MM.1S (cell line): ENCODE data around the gene P3H2.
"Not testable (repeated sequence)": the region's sequence is repeated elsewhere in the genome, so short reads cannot be mapped to it uniquely, and the experiment has no call there.

ENCODE experiments used
- DNase-seq: peaks from one replicate; pipeline ENCODE4 v3.0.0-alpha.2; 2015
- H2AFZ ChIP-seq: fragments of 300-600 bp; sonication (generic); 2 replicates; pipeline ENCODE4 v1.6.0; 2016; ENCODE audit warnings: antibody characterized with exemption, low read length
- H3F3A ChIP-seq: fragments of 300-600 bp; sonication (generic); 2 replicates; pipeline ENCODE4 v1.6.1; 2016; ENCODE audit warnings: mild to moderate bottlenecking, antibody characterized with exemption, low read length, moderate library complexity, mixed read lengths; ENCODE audit not compliant: insufficient read depth
- H3K27ac ChIP-seq: fragments of 300-600 bp; sonication (generic); 2 replicates; pipeline ENCODE4 v1.5.1; 2016; ENCODE audit warnings: mild to moderate bottlenecking, low read length
- H3K27me3 ChIP-seq: fragments of 300-600 bp; sonication (generic); replicated peaks from 2 replicates; pipeline ENCODE4 v1.6.0; 2016; ENCODE audit warnings: low read length; ENCODE audit not compliant: insufficient read depth
- H3K36me3 ChIP-seq: fragments of 300-600 bp; sonication (generic); replicated peaks from 2 replicates; pipeline ENCODE4 v1.6.1; 2016; ENCODE audit warnings: mild to moderate bottlenecking, low read length, mixed read lengths; ENCODE audit not compliant: insufficient read depth
- H3K4me1 ChIP-seq: fragments of 300-600 bp; sonication (generic); 2 replicates; pipeline ENCODE4 v1.6.1; 2016; ENCODE audit warnings: low read length, mixed read lengths
- H3K4me2 ChIP-seq: fragments of 300-600 bp; sonication (generic); 2 replicates; pipeline ENCODE4 v1.6.0; 2016; ENCODE audit warnings: low read depth, low read length
- H3K4me3 ChIP-seq: fragments of 300-600 bp; sonication (generic); 2 replicates; pipeline ENCODE4 v1.5.1; 2016; ENCODE audit warnings: low read length, mixed read lengths
- H3K79me2 ChIP-seq: fragments of 300-600 bp; sonication (generic); 2 replicates; pipeline ENCODE4 v1.6.1; 2016; ENCODE audit warnings: mixed run types, low read length, mixed read lengths
- H3K9ac ChIP-seq: fragments of 300-600 bp; sonication (generic); 2 replicates; pipeline ENCODE4 v1.6.1; 2016; ENCODE audit warnings: low read length, mixed read lengths
- H3K9me2 ChIP-seq: fragments of 300-600 bp; sonication (generic); replicated peaks from 2 replicates; pipeline ENCODE4 v1.6.1; 2016; ENCODE audit warnings: mild to moderate bottlenecking, low read length, mixed read lengths; ENCODE audit not compliant: insufficient read depth
- H3K9me3 ChIP-seq: fragments of 300-600 bp; sonication (generic); replicated peaks from 2 replicates; pipeline ENCODE4 v1.6.1; 2016; ENCODE audit warnings: mild to moderate bottlenecking, low read length, mixed read lengths; ENCODE audit not compliant: insufficient read depth
- H4K20me1 ChIP-seq: fragments of 300-600 bp; sonication (generic); 2 replicates; pipeline ENCODE4 v1.6.1; 2016; ENCODE audit warnings: mild to moderate bottlenecking, low read length, moderate library complexity, mixed read lengths; ENCODE audit not compliant: insufficient read depth
- EZH2 ChIP-seq: fragments of 300-600 bp; sonication (generic); optimal IDR thresholded peaks from 2 replicates; pipeline ENCODE3; 2017; ENCODE audit warnings: low read depth, mild to moderate bottlenecking, antibody characterized with exemption, low read length, mixed read lengths
- EZH2phosphoT487 ChIP-seq: fragments of 300-600 bp; sonication (generic); IDR thresholded peaks from 2 replicates; pipeline ENCODE4 v1.6.1; 2018; ENCODE audit warnings: antibody characterized with exemption, low read length
- TF ChIP-seq, protein P1 (sequence below): fragments of 300-600 bp; sonication (generic); IDR thresholded peaks from 2 replicates; pipeline ENCODE4 v1.5.1; 2016; ENCODE audit warnings: antibody characterized with exemption, low read length, mixed read lengths

Gene P3H2

DNA sequence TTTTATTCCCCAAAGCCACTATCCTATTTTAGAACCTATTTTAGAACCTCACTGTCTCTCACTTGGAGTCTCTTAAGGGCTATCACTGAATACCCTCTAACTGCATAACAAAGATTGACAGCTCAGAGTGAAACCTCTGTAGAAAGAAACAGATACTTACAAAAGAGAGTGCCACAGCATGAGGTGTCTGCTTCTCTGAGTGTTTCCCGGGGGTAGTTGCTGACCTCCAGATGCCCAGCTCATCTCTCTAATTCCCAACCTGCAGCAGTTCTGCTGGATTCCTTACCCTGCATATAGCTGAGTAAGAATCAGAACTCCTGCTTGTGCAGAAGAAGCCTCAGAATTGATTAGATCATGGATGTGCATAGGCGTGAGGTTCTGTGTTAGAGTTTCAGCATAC lies 34.5 kb downstream of the P3H2 start:
- no peak overlapping the region for H3K27ac ChIP-seq
- no peaks in the 10 kb centered on the region for H3K4me1 ChIP-seq
- H4K20me1 ChIP-seq = no peaks in the 10 kb centered on the region
- no peaks in the 10 kb centered on the region for H3K36me3 ChIP-seq
- no peaks in the 10 kb centered on the region for H3K9me3 ChIP-seq
- H3F3A ChIP-seq = no peaks in the 10 kb centered on the region
- DNase-seq = no peak
- no peak overlapping the region for H2AFZ ChIP-seq
- H3K9me2 ChIP-seq = no peaks in the 10 kb centered on the region
- H3K4me2 ChIP-seq = no peak overlapping the region
- H3K4me3 ChIP-seq = no peak overlapping the region
- no peaks in the 10 kb centered on the region for H3K79me2 ChIP-seq
- H3K27me3 ChIP-seq = no peaks in the 10 kb centered on the region
- TF ChIP-seq EZH2phosphoT487 = no peak
- no peak for TF ChIP-seq EZH2
- H3K9ac ChIP-seq = no peak overlapping the region

DNA sequence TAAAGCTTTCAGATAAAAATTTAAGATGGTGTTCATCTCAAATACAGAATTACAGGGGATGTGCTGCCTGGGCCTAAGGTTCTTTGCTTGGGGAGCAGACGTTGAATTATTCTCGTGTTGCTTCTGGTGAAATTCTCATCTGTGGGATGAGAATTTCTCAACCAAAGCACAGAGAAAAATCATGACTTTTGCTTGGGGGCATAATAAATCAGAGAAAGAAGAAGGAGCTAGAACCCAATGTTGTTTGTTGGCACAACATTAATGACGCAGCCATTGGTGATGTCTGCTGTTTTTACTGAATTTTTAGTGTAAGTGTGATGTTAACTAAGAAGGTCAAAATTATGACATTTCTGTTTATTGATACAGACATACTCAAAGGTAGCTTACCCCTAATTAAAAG lies 35.7 kb downstream of the P3H2 start:
- H3K9me2 ChIP-seq = no peaks in the 10 kb centered on the region
- H3K9me3 ChIP-seq = no peaks in the 10 kb centered on the region
- H3K27me3 ChIP-seq = no peaks in the 10 kb centered on the region
- no peak overlapping the region for H3K4me2 ChIP-seq
- H3F3A ChIP-seq = no peaks in the 10 kb centered on the region
- H4K20me1 ChIP-seq = no peaks in the 10 kb centered on the region
- no peaks in the 10 kb centered on the region for H3K79me2 ChIP-seq
- no peaks in the 10 kb centered on the region for H3K36me3 ChIP-seq
- TF ChIP-seq, protein P1, sequence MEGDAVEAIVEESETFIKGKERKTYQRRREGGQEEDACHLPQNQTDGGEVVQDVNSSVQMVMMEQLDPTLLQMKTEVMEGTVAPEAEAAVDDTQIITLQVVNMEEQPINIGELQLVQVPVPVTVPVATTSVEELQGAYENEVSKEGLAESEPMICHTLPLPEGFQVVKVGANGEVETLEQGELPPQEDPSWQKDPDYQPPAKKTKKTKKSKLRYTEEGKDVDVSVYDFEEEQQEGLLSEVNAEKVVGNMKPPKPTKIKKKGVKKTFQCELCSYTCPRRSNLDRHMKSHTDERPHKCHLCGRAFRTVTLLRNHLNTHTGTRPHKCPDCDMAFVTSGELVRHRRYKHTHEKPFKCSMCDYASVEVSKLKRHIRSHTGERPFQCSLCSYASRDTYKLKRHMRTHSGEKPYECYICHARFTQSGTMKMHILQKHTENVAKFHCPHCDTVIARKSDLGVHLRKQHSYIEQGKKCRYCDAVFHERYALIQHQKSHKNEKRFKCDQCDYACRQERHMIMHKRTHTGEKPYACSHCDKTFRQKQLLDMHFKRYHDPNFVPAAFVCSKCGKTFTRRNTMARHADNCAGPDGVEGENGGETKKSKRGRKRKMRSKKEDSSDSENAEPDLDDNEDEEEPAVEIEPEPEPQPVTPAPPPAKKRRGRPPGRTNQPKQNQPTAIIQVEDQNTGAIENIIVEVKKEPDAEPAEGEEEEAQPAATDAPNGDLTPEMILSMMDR = no peak
- TF ChIP-seq EZH2phosphoT487 (no peak), EZH2 (no peak)
- H3K4me1 ChIP-seq = no peaks in the 10 kb centered on the region
- no peak overlapping the region for H3K4me3 ChIP-seq
- H3K27ac ChIP-seq = no peak overlapping the region
- no peak overlapping the region for H2AFZ ChIP-seq
- H3K9ac ChIP-seq = no peak overlapping the region
- no peak for DNase-seq

DNA sequence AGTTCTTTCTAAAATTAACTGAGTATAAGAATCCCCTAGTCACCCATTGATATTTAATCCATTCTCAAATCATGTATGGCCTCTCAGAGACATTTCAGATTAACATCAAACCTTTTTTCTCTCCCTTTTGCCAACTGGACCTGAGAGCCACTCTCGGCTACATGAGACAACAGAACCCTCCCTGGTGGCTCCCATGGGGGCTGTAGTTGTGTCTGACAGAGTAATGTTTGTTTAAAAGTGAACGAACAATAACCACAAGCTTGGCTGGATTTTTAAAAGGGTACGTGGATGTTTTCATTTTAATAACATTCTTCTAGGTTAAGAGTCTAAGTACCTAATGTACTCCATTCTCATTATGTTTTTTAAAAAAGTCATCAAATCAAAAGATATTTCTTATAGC lies 37.1 kb downstream of the P3H2 start:
- Histone ChIP-seq H3K27ac (no peak overlapping the region), H3K9ac (no peak overlapping the region), H3K4me3 (no peak overlapping the region), H2AFZ (no peak overlapping the region), H3K4me2 (no peak overlapping the region), H3K36me3 (no peaks in the 10 kb centered on the region), H4K20me1 (no peaks in the 10 kb centered on the region), H3K9me2 (no peaks in the 10 kb centered on the region), H3K27me3 (no peaks in the 10 kb centered on the region), H3K4me1 (no peaks in the 10 kb centered on the region), H3F3A (no peaks in the 10 kb centered on the region), H3K79me2 (no peaks in the 10 kb centered on the region), H3K9me3 (no peaks in the 10 kb centered on the region)
- no peak for DNase-seq
- TF ChIP-seq, protein P1 = no peak
- TF ChIP-seq EZH2 (no peak), EZH2phosphoT487 (no peak)

DNA sequence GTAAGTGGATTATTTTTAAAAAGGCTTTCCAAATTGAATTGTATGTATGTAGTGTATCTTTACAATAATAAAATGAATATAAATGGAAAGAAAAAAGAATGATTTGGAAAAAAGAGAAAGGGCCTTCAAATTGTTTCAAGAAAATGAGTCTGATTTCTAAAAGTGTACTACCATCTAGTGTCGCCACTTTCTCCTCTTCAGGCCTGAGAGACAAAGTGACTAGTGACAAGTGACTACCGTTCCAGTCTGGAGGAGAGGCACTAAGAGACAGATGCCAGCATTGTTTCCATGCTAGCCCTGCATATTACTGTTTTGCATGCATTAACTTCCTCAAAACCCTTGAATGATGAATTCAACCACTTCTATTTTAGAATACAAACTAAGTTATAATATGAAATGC lies 39.3 kb downstream of the P3H2 start:
- H3K4me1 ChIP-seq = no peaks in the 10 kb centered on the region
- H3K79me2 ChIP-seq = no peaks in the 10 kb centered on the region
- DNase-seq = no peak

DNA sequence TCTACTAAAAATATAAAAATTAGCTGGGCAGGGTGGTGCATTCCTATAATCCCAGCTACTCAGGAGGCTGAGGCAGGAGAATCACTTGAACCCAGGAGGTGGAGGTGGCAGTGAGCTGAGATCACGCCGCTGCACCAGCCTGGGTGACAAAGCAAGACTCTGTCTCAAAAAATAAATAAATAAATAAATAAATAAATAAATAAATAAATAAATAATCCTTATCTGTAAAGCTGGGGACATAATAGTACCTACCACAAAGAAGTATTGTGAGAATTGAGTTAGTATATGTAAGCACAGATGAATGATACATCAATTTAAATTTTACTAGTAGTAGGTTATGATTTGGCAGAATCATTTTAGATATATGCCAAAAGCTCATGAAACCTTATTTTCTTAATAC lies 41.5 kb downstream of the P3H2 start:
- DNase-seq, H3K9me3 ChIP-seq, H3K79me2 ChIP-seq, H3K27ac ChIP-seq, H3K9me2 ChIP-seq, H3K36me3 ChIP-seq, H3K4me3 ChIP-seq, H3K4me2 ChIP-seq, H4K20me1 ChIP-seq, H3F3A ChIP-seq, H2AFZ ChIP-seq, H3K27me3 ChIP-seq, H3K4me1 ChIP-seq, H3K9ac ChIP-seq: not testable (repeated sequence)

More for the DNA sequence above, 39.3 kb downstream of the P3H2 start:
- no peak overlapping the region for H2AFZ ChIP-seq
- no peaks in the 10 kb centered on the region for H3K36me3 ChIP-seq
- no peaks in the 10 kb centered on the region for H3K9me2 ChIP-seq
- no peaks in the 10 kb centered on the region for H3F3A ChIP-seq
- no peak overlapping the region for H3K9ac ChIP-seq
- H3K9me3 ChIP-seq = no peaks in the 10 kb centered on the region
- no peak overlapping the region for H3K27ac ChIP-seq
- no peaks in the 10 kb centered on the region for H3K27me3 ChIP-seq
- H3K4me3 ChIP-seq = no peak overlapping the region
- H3K4me2 ChIP-seq = no peak overlapping the region
- TF ChIP-seq EZH2 (no peak), EZH2phosphoT487 (no peak)
- TF ChIP-seq, protein P1 = no peak
- H4K20me1 ChIP-seq = no peaks in the 10 kb centered on the region
